Epithelial cell of esophagus (primary cell): Measurements from ENCODE around the gene CBX7.
A peak's percentile ranks its signal among the peaks of the same experiment; 100 is the strongest.

Experiments
- DNase-seq: peaks from one replicate; pipeline ENCODE4 v3.0.0; 2010; ENCODE audit warnings: low read depth
- H3K4me3 ChIP-seq: 2 replicates; pipeline ENCODE4 v1.5.1; 2011; ENCODE audit warnings: mild to moderate bottlenecking, low read length, control low read depth
- CTCF ChIP-seq: IDR thresholded peaks from 2 replicates; pipeline ENCODE4 v1.5.1; 2011; ENCODE audit warnings: low read depth, mild to moderate bottlenecking, low read length, control low read depth, inconsistent platforms; ENCODE audit not compliant: insufficient read depth; ENCODE audit errors: missing control alignments

The CBX7 gene

GRCh38 chr22:39117585-39118191 lies 34.8 kb downstream of the CBX7 start:
- peak; percentile 63 for DNase-seq
- H3K4me3 ChIP-seq, result no peak overlapping the region
- peak; percentile 61 for TF ChIP-seq CTCF

- no peak for TF ChIP-seq CTCF
- no peak for DNase-seq
- H3K4me3 ChIP-seq, result no peak overlapping the region
Measured at GRCh38 chr22:39115977-39116621, 36.4 kb downstream of the CBX7 start.

- no peak for TF ChIP-seq CTCF
- no peak for DNase-seq
- no peak overlapping the region for H3K4me3 ChIP-seq
Measured at GRCh38 chr22:39115570-39115969, 36.9 kb downstream of the CBX7 start.

GRCh38 chr22:39114112-39114511 lies 38.4 kb downstream of the CBX7 start:
- no peak for TF ChIP-seq CTCF
- DNase-seq, result no peak
- no peak overlapping the region for H3K4me3 ChIP-seq

GRCh38 chr22:39110631-39111561 lies 41.6 kb downstream of the CBX7 start:
- TF ChIP-seq CTCF, result no peak
- H3K4me3 ChIP-seq, result no peak overlapping the region
- peak; percentile 91 for DNase-seq

GRCh38 chr22:39109361-39109760 lies 43.1 kb downstream of the CBX7 start:
- TF ChIP-seq CTCF, result no peak
- H3K4me3 ChIP-seq, result no peak overlapping the region
- DNase-seq, result no peak

GRCh38 chr22:39108487-39108886 lies 44.0 kb downstream of the CBX7 start:
- no peak for TF ChIP-seq CTCF
- no peak for DNase-seq
- H3K4me3 ChIP-seq, result no peak overlapping the region
